ENCODE data around the gene GPX4. TPM values are rescaled to one million over a fixed set of nuclear protein-coding genes. Genes with fewer than 3 reads are reported as not detected.

GPX4 gene
- total RNA-seq, 1 donor from 2014 or later, result 289 TPM

DNA sequence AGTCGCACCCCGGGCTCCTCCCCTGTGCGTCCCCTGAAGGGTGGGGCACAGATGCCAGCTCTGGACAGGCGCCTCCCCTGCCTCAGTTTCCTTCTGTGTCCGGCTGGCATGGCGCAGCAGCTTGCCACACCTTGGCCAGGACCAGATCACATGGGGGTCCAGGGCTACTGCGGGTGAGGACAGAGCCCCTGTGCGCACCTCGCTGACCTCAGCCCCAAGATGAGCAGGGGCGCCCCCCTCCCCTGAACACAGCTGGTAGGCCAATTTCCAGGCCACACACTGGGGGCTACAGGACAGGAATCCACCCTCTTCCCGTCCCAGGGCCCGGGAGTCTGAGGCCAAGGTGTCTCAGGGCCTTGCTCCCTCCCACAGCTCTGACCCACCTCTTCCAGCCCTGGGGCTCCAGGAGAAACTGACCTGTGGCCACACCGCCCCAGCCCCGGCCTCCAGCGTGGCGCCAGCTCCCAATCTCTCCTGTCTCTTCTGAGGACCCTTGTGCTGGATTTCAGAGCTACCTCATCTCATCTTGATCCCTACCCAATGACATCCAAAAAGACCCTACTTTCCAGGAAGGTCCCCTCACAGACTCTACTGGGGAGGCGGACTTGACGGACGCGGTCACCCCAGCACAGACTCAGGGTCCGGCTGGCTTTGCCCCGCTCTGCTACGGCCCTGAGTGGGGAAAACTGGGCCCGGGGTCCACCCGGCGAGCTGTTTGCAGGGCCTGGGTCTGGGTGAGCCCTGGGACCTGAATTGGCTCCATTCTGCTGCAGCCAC is 42.0 kb downstream of the GPX4 start:
- Mint-ChIP-seq H3K4me1 (peaks cover 2% of the 10 kb centered on the region), H3K4me3 (no peak overlapping the region), H3K36me3 (peaks cover 19% of the 10 kb centered on the region), H3K9me3 (peaks cover 5% of the 10 kb centered on the region), H3K27ac (no peak overlapping the region), H3K27me3 (ENCODE audit: insufficient read depth, low read depth) (peaks cover 11% of the 10 kb centered on the region)
- TF ChIP-seq EZH2 (IDR thresholded peaks at IDR 0.05) (no peak), EZH2phosphoT487 (IDR thresholded peaks at IDR 0.05) (no peak)
- TF ChIP-seq, protein P1, sequence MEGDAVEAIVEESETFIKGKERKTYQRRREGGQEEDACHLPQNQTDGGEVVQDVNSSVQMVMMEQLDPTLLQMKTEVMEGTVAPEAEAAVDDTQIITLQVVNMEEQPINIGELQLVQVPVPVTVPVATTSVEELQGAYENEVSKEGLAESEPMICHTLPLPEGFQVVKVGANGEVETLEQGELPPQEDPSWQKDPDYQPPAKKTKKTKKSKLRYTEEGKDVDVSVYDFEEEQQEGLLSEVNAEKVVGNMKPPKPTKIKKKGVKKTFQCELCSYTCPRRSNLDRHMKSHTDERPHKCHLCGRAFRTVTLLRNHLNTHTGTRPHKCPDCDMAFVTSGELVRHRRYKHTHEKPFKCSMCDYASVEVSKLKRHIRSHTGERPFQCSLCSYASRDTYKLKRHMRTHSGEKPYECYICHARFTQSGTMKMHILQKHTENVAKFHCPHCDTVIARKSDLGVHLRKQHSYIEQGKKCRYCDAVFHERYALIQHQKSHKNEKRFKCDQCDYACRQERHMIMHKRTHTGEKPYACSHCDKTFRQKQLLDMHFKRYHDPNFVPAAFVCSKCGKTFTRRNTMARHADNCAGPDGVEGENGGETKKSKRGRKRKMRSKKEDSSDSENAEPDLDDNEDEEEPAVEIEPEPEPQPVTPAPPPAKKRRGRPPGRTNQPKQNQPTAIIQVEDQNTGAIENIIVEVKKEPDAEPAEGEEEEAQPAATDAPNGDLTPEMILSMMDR (IDR thresholded peaks at IDR 0.05), result no peak
- Histone ChIP-seq H3K4me2 (no peak overlapping the region), H2AFZ (replicated peaks) (no peak overlapping the region), H3K79me2 (ENCODE audit: low read depth) (no peaks in the 10 kb centered on the region), H3K27ac (no peak overlapping the region), H3K4me3 (no peak overlapping the region), H3K9ac (no peak overlapping the region), H3F3A (ENCODE audit: low read depth) (no peaks in the 10 kb centered on the region), H3K9me3 (ENCODE audit: low read depth) (no peaks in the 10 kb centered on the region), H3K27me3 (no peaks in the 10 kb centered on the region), H4K20me1 (ENCODE audit: low read depth) (no peaks in the 10 kb centered on the region), H3K4me1 (peaks cover 5% of the 10 kb centered on the region), H3K36me3 (no peaks in the 10 kb centered on the region)
- no peak for DNase-seq (ENCODE audit: low spot score)

DNA sequence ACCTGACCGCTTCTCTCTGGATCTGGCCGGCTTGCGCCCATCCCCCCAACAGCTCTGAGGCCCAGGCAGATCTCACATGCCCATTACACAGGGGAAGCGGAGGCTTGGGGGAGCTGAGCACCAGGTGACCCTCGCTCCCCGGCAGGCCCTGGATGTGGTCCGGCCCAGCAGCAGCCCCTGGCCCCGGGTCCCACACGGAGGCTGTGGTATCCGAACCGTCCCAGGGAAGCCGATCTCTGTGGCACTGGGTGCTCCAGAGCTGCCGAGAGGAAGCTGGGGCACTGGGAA is 42.6 kb downstream of the GPX4 start:
- Histone ChIP-seq H3K36me3 (no peaks in the 10 kb centered on the region), H4K20me1 (ENCODE audit: low read depth) (no peaks in the 10 kb centered on the region), H3F3A (ENCODE audit: low read depth) (no peaks in the 10 kb centered on the region), H3K4me1 (peaks cover 5% of the 10 kb centered on the region), H3K4me3 (no peak overlapping the region), H3K27ac (no peak overlapping the region), H3K9ac (no peak overlapping the region), H3K79me2 (ENCODE audit: low read depth) (no peaks in the 10 kb centered on the region), H3K27me3 (no peaks in the 10 kb centered on the region), H3K4me2 (no peak overlapping the region), H3K9me3 (ENCODE audit: low read depth) (no peaks in the 10 kb centered on the region), H2AFZ (replicated peaks) (no peak overlapping the region)
- Mint-ChIP-seq H3K27me3 (ENCODE audit: insufficient read depth, low read depth) (peaks cover 8% of the 10 kb centered on the region), H3K4me3 (no peak overlapping the region), H3K36me3 (peaks cover 19% of the 10 kb centered on the region), H3K27ac (no peak overlapping the region), H3K9me3 (peaks cover 5% of the 10 kb centered on the region), H3K4me1 (peaks cover 2% of the 10 kb centered on the region)
- DNase-seq (ENCODE audit: low spot score), result no peak
- TF ChIP-seq, protein P1 (IDR thresholded peaks at IDR 0.05), result no peak
- TF ChIP-seq EZH2phosphoT487 (IDR thresholded peaks at IDR 0.05), result no peak
- no peak for TF ChIP-seq EZH2 (IDR thresholded peaks at IDR 0.05)

DNA sequence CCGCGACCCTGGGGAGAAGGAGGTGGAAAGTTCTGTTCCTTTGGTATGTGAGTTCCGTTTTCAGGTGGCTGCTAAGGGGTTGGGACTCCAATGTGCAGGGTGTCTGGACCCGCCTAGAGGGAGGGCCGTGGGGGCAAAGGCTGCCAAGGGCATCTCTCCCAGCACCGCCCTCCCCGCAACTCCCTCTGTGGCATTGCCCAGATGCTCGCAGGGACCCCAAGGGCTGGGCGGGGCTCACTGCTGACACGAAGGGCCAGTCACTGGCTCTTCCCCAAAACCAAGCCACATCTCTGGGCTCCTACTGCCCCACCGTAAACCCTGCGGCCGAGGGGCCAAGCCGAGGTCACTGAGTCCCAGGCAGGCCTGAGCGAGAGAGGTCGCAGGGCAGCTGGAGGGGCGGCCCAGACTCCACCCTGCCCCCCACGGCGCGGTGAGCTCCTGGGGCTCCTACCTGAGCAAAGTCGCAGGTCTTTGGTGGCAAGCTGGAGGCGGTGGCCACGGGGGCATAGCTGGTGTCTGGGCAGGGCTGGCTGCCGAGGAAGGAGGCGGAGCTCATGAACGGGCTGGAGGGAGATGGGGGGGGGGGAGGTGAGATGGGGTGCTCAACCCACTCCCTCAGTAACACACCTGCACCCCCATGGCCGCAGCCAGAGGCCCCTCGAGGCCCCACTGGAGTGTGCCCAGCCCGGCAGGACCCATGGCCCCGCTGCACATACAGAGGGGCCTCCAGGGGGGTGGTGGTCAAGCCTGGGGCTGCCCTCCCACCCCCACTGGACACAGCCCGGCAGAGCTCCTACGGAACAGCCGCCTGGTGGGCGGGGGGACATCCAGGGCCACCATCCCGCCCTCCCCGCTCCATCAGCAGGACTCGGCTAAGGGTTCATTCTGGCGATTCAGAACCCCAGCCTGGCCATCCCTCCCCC is 43.3 kb downstream of the GPX4 start:
- no peaks in the 10 kb centered on the region for H4K20me1 ChIP-seq (ENCODE audit: low read depth)
- TF ChIP-seq EZH2phosphoT487 (IDR thresholded peaks at IDR 0.05), result no peak
- TF ChIP-seq, protein P1 (IDR thresholded peaks at IDR 0.05), result no peak
- no peak for TF ChIP-seq EZH2 (IDR thresholded peaks at IDR 0.05)
- H2AFZ ChIP-seq (replicated peaks), result no peak overlapping the region
- Mint-ChIP-seq H3K27me3 (ENCODE audit: insufficient read depth, low read depth) (peaks cover 7% of the 10 kb centered on the region), H3K36me3 (peaks cover 16% of the 10 kb centered on the region), H3K4me1 (peaks cover 2% of the 10 kb centered on the region), H3K9me3 (peaks cover 1% of the 10 kb centered on the region), H3K4me3 (no peak overlapping the region), H3K27ac (no peak overlapping the region)
- H3F3A ChIP-seq (ENCODE audit: low read depth), result no peaks in the 10 kb centered on the region
- H3K27ac ChIP-seq, result peak overlapping the region; percentile 13
- no peaks in the 10 kb centered on the region for H3K79me2 ChIP-seq (ENCODE audit: low read depth)
- H3K4me3 ChIP-seq, result no peak overlapping the region
- DNase-seq (ENCODE audit: low spot score), result no peak
- H3K9me3 ChIP-seq (ENCODE audit: low read depth), result no peaks in the 10 kb centered on the region
- H3K27me3 ChIP-seq, result no peaks in the 10 kb centered on the region
- peaks cover 5% of the 10 kb centered on the region for H3K4me1 ChIP-seq
- no peak overlapping the region for H3K4me2 ChIP-seq
- H3K9ac ChIP-seq, result no peak overlapping the region
- no peaks in the 10 kb centered on the region for H3K36me3 ChIP-seq

Measured in neural progenitor cell (in vitro differentiated cells).